Prostate gland (tissue), 2 donors: ENCODE results near the gene TTC22.

Source experiments
- POLR2A ChIP-seq: fragments of 450-650 bp; IDR thresholded peaks from one replicate; pipeline ENCODE4 v1.6.1; 2016; ENCODE audit warnings: antibody characterized with exemption, mild to moderate bottlenecking
- TF ChIP-seq, protein P1 (sequence below), 4 experiments: fragments of 200-600 bp in 2 of 4; fragments of 450-650 bp in 2 of 4; sonication (generic) in 2 of 4; IDR thresholded peaks; 1 replicate in 3 of 4; 2 replicates in 1 of 4; pipeline ENCODE4 v1.5.1; 2016 to 2019; ENCODE audit warnings: antibody characterized with exemption in 4 of 4, mild to moderate bottlenecking in 2 of 4, moderate library complexity in 2 of 4

DNA sequence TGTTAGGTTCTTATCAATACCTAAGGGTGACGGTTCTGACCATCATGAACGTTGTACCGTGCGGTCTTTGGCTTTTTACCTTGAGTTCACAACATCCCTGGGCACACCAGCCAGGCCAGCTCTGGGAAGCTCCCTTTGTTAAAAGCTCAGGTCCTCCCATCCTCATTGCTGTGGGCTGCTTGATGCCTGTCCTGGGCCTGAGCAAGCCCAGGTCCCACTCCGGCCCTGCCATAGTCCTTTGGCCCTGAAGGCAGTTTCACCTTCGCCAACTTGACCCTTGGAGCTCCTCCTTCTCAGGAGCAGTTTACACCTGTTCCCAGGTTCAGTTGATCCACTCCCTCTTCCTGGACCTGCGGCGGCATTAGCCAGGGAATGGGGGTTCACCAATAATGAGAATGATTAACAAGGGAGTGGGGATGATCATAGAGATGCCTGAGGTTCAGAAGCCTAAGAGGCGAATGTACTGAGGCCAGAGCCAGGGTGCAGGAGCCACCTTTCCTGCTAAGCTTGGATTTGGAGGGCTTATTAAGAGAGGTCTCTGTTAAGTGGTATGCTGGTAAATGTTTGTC lies 45.7 kb upstream of the TTC22 start:
- TF ChIP-seq, protein P1, sequence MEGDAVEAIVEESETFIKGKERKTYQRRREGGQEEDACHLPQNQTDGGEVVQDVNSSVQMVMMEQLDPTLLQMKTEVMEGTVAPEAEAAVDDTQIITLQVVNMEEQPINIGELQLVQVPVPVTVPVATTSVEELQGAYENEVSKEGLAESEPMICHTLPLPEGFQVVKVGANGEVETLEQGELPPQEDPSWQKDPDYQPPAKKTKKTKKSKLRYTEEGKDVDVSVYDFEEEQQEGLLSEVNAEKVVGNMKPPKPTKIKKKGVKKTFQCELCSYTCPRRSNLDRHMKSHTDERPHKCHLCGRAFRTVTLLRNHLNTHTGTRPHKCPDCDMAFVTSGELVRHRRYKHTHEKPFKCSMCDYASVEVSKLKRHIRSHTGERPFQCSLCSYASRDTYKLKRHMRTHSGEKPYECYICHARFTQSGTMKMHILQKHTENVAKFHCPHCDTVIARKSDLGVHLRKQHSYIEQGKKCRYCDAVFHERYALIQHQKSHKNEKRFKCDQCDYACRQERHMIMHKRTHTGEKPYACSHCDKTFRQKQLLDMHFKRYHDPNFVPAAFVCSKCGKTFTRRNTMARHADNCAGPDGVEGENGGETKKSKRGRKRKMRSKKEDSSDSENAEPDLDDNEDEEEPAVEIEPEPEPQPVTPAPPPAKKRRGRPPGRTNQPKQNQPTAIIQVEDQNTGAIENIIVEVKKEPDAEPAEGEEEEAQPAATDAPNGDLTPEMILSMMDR (IDR thresholded peaks at IDR 0.05): no peak
- no peak for TF ChIP-seq POLR2A
